ENCODE results near the gene WDR89. TPM values are rescaled to one million over a fixed set of nuclear protein-coding genes. Genes with fewer than 3 reads are reported as not detected.
"Not testable (repeated sequence)": the region's sequence is repeated elsewhere in the genome, so short reads cannot be mapped to it uniquely, and the experiment has no call there.

WDR89 gene, protein sequence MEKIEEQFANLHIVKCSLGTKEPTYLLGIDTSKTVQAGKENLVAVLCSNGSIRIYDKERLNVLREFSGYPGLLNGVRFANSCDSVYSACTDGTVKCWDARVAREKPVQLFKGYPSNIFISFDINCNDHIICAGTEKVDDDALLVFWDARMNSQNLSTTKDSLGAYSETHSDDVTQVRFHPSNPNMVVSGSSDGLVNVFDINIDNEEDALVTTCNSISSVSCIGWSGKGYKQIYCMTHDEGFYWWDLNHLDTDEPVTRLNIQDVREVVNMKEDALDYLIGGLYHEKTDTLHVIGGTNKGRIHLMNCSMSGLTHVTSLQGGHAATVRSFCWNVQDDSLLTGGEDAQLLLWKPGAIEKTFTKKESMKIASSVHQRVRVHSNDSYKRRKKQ
- total RNA-seq (2014; rRNA removed; shearing (Covaris generic)) = 9.0 and 18.5 TPM in 2 replicates

DNA sequence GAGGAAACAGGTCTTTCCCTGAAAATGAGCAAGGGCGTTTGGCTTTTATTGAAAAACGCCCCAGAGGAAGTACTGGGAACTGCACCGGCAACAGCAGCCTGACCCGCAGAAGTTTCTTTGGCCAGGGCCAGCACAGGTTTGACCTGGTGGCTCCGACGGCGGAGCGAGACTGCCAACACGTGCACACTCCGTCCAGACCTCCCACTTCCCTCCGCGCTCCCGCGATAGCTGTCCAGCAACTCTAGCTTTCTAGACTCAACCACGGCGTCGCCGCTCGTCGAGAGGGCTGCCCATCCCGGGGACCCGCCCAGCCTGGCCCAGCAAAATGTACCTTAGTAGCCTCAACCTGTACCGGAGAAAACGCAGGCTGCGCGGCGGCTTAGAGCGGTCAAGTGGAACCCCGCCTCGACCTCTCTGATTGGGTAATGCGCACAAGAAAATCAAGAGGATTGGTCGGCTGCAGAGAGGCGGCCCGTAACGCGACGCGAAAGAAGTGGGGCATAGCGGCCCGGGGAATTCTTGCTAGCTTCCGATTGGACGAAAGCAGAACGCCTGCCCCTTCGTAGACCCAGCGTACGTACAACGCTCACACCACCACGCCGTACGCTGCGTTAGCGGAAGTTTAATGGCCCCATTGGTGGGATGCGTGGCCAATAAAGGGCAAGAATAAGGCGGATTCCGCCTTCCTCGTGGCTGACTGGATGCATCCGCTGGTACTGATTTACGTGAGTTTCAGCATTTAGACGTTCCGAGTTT lies at the start of gene WDR89:
Gene WDR89 (minus strand): TSS at position 399 of the 756 bp plus-strand sequence. CDS start 41,929 bp downstream, outside the sequence.
- DNase-seq (ENCODE audit: low read depth) = peak; percentile 99

DNA sequence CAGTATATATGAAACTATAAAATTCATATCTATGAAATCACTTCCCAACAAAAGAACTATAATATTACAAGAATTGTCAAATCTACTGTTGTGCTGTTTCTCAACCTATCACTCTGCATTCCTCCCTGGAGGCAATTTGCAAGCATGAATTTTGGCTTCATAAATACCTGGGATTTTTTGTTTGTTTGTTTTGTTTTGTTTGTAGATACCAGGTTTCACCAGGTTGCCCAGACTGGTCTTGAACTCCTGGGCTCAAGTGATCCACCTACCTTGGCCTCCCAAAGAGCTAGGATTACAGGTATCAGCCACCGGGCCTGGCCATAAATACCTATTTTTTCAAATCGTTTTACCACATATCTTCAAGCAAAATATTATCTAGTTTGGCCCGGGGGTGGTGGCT lies 47.5 kb upstream of the WDR89 start:
- no peak for DNase-seq (ENCODE audit: low read depth)

DNA sequence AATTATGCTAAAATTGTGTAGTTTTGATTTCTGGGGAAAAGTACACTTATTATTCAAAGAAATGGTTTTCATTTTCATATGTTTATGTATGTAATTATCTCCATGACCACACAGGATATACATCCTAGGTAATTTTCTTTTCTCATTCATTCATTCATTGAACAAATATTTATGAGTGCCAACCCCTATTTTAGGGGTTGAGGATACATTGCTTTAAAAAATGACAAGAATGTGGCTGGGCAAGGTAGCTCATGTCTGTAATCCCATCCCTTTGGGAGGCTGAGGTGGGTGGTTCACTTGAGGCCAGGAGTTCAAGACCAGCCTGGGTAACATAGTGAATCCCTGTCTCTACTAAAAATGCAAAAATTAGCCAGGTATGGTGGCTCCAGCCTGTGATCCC lies 45.3 kb upstream of the WDR89 start:
- DNase-seq (ENCODE audit: low read depth) = no peak

DNA sequence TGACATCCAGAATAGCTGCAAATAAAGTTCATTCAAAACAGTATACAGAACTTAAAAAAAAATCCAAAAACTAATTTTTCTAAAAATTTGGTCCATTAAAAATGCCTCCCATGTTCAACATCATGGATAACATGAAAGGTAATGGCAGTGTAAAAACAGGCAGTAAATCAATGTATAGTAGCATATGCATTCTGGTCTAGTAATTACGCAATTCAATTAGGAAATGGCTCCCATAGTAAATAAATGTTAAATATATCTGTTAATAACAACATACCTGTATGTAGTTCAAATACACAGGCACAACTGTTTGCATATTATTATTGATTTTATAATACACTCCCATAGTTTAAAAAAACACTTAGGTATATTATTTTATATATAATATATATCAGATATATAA lies 43.7 kb upstream of the WDR89 start:
- DNase-seq (ENCODE audit: low read depth) = no peak

DNA sequence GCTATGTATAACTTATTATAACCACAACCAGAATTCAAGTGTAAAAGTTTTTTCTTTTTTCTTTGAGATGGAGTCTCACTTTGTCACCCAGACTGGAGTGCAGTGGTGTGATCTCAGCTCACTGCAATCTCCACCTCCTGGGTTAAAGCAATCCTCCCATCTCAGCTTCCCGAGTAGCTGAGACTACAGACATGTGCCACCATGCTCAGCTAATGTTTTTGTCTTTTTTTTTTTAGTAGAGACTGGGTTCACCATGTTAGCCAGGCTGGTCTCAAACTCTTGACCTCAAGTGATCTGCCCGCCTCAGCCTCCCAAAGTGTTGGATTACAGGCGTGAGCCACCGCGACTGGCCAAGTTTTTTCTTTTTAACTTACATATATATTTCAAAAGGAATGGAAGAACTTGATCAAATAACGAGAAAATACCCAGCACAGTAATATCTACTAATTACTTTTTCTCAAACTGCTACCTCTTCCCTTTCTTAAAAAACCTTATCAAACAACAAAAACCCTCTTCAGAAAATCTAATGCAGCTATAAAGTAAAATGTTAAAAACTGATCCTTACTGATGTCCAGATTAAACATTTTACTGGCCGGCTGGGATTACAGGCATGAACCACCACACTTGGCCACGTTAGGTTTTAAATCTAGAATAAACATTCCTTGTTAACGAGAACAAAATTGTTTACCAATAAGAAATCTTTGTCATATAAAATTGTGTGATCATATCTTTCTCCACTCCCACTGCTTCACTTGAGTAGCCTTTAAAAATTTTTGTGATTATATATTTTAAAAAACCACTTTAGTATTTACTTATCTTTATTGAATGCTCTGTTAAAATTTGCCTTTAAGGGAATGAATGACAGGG lies 41.3 kb upstream of the WDR89 start:
- DNase-seq (ENCODE audit: low read depth) = no peak

DNA sequence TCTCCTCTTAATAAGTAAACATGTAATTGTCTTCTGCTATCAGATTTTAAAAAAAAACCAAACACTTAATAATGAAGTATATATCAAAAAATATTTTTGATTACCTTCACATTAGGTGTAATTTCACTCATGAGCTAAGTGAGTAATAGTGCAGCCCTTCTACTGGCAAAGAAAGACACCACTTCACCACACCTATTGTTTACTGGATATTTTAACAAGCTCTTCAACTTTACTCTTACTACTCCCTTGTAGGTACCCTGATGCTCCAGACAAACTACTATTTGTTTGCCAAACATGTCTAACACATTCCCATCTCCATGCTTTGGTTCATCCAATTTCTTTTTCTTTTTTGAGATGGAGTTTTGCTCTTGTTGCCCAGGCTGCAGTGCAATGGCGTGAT lies 36.9 kb upstream of the WDR89 start:
- DNase-seq (ENCODE audit: low read depth) = no peak

DNA sequence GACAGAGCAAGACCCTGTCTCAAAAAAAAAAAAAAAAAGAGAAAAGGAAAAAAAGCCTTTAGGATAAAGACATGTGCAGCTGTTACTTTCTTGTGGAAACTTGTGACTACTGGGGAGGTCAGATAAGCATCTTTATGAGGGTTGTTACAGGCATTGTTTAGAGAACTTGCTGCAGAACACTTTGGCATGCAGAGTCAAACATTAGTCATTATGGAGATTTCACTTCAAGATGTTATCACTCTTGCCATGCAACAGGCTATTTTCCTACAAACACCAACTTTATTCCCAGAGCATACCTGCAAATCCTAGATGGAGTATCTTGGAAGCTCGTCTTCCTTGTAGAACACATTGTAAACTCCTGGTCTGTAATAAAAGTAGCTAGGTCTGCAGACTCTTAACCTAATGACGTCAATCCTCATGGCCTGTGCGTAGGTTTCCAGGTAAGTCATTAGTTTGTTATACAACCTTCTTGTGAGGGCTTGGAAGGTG lies 36.3 kb upstream of the WDR89 start:
- DNase-seq (ENCODE audit: low read depth) = peak; percentile 97

DNA sequence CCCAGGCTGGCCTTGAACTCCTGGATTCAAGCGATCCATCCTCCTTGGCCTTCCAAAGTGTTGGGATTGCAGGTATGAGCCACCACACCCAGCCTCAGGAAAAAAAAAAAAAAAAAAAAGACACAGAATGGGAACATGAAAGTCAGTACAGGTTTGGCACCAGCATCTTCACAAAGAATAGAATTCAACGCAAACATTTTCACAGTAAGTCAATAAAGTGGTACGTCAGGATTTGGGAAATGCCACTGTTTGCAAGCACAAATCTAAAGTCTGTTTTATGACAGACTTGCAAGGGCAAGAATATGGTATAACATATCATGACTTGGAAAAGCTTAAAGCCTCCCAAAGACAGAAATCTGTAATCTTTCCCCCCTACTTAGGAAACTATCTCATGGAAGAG lies 34.9 kb upstream of the WDR89 start:
- no peak for DNase-seq (ENCODE audit: low read depth)

DNA sequence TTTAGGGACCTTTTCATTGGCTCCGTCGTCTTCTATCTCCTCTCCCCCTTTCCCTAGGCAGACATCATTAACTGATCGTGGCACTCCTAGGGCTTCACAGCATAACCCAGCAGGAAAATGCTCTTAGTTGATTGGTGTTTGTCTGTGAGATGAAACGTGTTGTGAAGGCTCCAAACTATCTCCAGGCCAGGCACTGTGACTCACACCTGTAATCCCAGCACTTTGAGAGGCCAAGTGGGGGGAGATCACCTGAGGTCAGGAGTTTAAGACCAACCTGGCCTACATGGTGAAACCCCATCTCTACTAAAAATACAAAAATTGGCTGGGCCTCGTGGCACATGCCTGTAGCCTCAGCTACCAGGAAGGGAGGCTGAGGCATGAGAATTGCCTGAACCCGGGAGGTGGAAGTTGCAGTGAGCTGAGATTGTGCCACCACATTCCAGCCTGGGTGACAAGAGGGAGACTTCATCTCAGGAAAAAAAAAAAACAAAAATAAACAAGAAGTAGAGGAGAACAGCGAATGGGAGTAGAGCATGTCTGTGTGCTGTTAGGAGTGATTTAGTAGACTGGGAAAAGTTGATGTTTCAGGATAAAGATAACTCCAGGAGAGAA lies 32.3 kb upstream of the WDR89 start:
- no peak for DNase-seq (ENCODE audit: low read depth)

DNA sequence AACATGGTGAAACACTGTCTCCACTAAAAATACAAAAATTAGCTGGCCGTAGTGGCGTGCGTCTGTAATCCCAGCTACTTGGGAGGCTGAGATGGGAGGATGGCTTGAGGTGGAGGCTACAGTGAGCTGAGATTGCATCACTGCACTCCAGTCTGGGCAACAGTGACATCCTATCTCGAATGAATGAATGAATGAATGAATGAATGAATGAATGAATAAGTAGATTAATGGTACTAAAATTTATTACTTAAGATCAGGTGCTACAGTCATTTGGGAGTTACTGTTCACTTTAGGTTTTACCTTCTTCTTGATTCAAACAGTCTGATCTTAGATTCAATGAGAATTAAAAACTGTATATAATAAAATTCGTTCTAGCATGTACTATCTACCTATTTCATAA lies 31.6 kb upstream of the WDR89 start:
- no peak for DNase-seq (ENCODE audit: low read depth)

DNA sequence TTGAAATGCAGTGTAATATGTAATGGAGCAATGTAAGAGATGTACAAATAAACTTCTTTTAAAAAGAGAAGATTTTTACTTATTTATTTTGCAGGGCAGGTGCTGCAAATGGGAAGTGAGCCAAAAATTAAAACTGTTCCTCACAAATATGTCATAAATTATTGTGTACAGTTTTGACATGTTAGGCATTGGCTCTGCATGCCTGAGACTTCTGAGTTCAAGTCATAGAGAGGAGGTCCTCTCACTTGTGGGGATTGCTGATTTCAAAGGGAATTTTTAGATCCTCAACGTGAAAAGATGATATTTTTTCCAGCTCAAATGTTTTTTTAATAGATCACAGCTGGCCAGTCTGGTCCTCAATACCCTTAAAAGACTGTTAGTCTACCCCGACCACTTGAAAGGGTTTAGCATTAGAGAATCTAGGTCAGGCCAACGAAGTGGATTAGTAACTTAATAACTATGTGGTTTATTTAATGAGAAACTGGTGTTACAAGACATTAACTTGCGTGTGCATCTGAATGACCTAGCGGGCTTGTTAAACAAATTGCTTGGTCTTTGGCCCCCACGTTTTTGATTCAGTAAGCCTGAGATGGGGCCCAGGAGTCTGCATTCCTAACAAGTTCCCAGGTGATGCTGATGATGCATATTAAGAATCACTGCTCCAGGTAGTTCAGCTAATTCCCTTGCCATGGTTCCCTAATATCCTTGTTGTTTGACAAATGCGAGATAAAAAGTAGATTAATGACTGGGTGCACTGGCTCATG lies 30.9 kb upstream of the WDR89 start:
- no peak for DNase-seq (ENCODE audit: low read depth)

DNA sequence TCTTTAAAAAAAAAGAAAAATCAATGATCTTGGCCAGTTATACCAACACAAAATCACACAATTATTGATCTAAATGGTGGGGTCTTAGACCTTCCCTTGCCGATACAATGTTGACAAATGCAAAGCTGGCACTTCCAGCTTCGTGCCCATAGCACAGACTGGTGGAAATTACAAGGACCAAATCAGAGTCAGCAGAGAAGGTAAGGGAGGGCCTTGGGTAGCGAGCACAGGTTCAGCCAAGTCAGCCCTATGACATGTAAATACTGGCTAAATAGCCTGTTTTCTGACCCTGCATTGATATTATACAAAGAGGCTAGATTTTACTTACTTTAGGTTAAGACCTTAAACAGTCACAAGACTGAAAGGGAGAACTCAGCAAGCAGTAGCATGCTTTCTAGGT lies 30.3 kb upstream of the WDR89 start:
- no peak for DNase-seq (ENCODE audit: low read depth)

DNA sequence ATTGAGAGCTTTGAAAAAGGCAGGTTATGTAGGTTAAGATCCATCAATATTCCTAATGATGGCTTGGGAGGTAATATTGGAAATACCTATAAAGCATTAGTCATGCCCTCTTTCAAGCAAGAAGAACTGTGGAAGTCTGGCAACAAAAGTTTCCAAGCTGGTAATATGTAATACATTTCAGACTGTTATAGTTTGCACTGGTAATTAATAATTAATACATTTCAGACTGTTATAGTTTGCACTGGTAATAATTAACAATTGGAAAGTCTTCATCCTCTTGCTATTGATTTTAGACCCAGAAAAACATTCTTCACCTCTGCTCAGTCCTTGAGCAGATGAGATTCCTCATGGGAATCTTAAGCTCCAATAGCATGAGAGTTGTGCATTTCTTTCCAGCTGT lies 29.0 kb upstream of the WDR89 start:
- no peak for DNase-seq (ENCODE audit: low read depth)

DNA sequence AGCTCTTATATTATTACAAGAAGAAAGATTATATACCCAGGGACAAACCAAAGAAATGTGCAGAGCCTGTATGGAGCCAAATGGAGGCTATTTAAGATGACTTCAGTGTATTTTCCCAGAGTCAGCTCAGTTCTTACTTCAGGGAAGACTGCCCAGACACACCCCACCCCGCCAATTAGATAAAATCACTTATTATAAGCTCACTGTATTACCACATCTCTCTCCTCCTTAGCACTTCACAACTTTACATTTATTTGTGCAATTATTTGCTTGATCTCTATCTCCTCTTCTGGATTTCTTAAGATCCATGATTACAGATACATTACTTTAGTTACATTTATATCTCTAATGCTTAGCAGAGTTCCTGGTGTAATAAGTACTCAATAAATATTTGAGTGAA lies 24.7 kb upstream of the WDR89 start:
- no peak for DNase-seq (ENCODE audit: low read depth)

DNA sequence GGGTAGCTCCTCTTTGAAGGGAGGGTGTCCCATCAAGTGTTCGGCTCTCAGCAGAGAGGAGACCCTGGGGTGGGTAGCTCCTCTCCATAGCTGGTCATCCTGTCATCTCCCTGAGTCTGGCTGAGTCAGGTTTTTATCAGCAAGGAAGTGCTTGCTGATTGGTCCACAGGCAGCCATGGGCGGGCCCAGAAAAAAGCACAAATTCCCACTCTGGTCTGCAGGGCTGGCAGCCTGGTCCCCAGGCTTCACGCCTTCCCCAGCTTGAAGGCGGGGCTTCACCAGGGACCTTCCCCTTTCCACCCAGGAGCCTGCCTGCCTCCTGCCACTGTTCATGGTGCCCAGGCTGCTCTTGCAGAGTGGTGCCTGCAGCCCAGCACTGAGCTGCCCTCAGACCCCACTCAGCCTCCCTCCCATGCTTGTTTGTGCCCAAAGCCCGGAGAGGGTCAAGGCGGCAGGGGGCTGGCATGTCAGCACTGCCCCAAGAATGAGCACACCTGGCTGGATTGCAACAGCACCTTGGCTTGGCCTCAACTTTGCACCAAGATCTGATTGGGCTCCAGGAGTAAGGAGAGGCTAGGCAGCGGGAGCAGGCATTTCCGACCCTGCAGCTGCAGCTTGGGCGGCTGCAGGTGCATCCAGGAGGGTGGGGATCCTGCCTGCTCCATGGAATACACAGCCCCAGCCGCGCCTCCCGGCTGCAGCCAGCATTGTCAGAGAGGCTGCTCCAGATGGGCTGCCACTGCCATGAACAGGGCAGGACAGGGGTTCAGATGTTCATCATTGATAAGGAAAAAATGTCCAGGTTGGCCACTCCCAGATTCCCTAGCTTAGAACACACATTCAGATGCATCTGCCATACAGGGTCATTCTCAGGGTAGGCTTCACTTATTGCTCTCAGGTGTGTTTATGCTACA lies 22.0 kb upstream of the WDR89 start:
- DNase-seq (ENCODE audit: low read depth) = no peak

DNA sequence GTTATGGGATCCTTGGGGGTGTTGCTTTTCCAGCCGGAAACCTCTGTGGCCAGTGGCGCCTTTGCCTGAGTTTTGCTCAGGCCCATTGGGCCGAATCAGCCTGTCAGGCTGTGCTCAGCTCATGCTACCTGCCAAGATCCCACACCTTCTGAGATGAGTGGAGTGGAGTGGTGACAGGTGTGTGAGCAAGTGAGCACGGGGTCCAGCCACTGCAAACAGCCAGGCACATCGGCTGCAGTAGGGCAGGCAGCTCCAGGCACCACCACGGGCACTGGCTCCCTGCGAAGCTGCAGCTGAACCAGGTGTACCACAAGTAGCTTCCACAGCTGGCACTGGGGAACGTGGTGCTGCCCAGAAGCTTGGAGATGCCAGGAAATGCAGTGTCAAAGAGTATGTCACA lies 21.1 kb upstream of the WDR89 start:
- DNase-seq (ENCODE audit: low read depth) = no peak

DNA sequence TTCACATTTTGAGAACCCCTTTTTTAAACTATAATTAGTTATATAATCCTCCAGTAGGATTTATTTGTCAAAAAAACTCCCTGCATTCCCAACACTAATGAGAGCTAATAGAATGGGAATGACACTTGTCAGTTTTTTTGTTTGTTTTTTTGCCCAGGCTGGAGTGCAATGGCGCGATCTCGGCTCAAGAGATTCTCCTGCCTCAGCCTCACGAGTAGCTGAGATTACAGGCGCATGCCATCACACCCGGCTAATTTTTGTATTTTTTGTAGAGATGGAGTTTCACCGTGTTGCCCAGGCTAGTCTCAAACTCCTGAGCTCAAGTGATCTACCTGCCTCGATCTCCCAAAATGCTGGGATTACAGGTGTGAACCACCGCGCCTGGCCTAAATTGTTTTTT lies 20.2 kb upstream of the WDR89 start:
- DNase-seq (ENCODE audit: low read depth) = not testable (repeated sequence)

DNA sequence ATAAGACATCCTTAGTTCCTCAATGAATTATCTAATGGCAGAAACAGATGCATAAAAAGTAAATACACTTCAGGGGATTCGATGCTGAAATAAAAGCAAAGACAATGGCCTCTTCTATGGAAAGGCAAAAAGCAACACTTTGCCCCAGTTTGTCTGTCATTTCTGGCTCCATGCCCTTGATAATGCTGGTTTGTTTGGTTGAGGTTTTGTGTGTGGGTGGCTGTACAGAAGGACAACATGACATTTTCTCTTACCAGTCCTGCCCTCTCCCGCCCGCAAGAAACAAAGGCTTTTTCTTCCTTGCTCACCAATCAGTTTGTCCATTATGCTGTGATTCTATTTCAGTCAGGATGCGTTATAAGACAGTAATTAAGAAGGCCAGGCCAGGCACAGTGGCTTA lies 18.1 kb upstream of the WDR89 start:
- DNase-seq (ENCODE audit: low read depth) = no peak

DNA sequence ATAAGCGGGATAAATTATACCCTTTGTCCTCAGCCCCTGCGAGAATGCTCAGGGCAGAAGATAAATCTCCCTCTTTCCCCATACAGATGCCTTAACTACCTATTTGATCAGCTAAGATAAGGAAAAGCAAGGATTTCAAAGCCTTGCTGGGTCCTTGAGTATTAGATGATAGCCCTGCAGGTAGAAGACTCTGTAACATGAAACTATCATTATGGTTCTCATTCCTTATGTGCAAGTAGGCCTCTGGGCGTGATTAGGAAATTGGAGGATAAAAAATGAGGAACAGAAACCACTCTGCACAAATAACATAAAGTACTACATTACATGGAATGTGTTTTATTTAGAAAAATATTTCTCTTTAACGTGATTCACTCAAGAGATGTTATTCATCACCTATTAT lies 14.5 kb upstream of the WDR89 start:
- DNase-seq (ENCODE audit: low read depth) = no peak

DNA sequence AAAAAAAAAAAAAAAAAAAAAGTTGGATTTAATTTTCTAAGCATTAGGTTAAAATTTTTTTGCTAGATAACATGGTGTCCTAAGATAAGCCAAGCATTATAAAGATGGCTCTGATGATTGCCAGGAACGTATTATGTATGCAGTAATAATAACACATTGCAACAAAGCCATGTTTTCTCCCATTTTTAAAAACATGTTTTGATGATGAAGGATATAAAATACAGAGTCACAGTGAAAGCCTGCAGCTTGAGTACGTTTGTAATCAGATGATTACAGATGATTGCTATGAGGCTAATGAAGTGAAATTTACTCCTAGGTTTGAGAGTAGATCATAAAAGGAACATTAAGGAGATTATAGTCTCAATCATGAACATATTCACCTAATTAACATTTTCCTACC lies 13.3 kb upstream of the WDR89 start:
- DNase-seq (ENCODE audit: low read depth) = no peak
